ENCODE measurements around the gene NRXN3. TPM values are rescaled to one million over a fixed set of nuclear protein-coding genes. Genes with fewer than 3 reads are reported as not detected.

NRXN3 gene
- total RNA-seq, 1 experiment from 2014 or later = not detected

- ChIA-PET CTCF (no interaction called here), POLR2A (no interaction called here)
- no peak for TF ChIP-seq POLR2AphosphoS5 (IDR thresholded peaks at IDR 0.05; ENCODE audit: low read depth, low read length)
- no peak for TF ChIP-seq TCF7L2 (IDR thresholded peaks at IDR 0.05; ENCODE audit: low read depth, low read length)
- TF ChIP-seq CTCF (IDR thresholded peaks at IDR 0.05) = no peak
- TF ChIP-seq SIN3A (IDR thresholded peaks at IDR 0.05; ENCODE audit: borderline replicate concordance, insufficient read depth, low read depth, low read length) = no peak
- no peak for TF ChIP-seq REST (IDR thresholded peaks at IDR 0.05; ENCODE audit: insufficient read depth in 1 of 2, low read depth in 2 of 2, low read length in 1 of 2)
- H3K4me3 ChIP-seq (ENCODE audit: low read depth in 2 of 2, low read length in 2 of 2) = no peak overlapping the region
- no TSS peak for BruUV-seq (replicated peaks)
- in situ Hi-C loops (cut with HindIII; ENCODE audit: low pct_unique_long_range_greater_than_20kb, low sequenced_read_pairs) = no loop called here
- no peaks in the 10 kb centered on the region for H3K36me3 ChIP-seq (ENCODE audit: control insufficient read depth, insufficient read depth, low read length)
- H3K27ac ChIP-seq (ENCODE audit: low read length) = no peak overlapping the region
- no peaks in the 10 kb centered on the region for H3K27me3 ChIP-seq (ENCODE audit: control insufficient read depth, insufficient read depth, low read length)
- ATAC-seq = no peak
- H3K4me1 ChIP-seq (ENCODE audit: control insufficient read depth, insufficient read depth, low read length) = no peaks in the 10 kb centered on the region
- no peak for DNase-seq (ENCODE audit: low read depth, low spot score)
- no peaks in the 10 kb centered on the region for H3K9me3 ChIP-seq (ENCODE audit: control insufficient read depth, insufficient read depth, low read depth, low read length)
- intact Hi-C loops (cut with micrococcal nuclease; ENCODE audit: unreplicated experiment) = no loop called here
These were observed 930.4 kb downstream of the NRXN3 start for GRCh38 chr14:79100578-79100977.

- no peaks in the 10 kb centered on the region for H3K27me3 ChIP-seq (ENCODE audit: control insufficient read depth, insufficient read depth, low read length)
- no TSS peak for BruUV-seq (replicated peaks)
- intact Hi-C loops (cut with micrococcal nuclease; ENCODE audit: unreplicated experiment) (no loop called here), in situ Hi-C loops (cut with HindIII; ENCODE audit: low pct_unique_long_range_greater_than_20kb, low sequenced_read_pairs) (no loop called here)
- no peaks in the 10 kb centered on the region for H3K9me3 ChIP-seq (ENCODE audit: control insufficient read depth, insufficient read depth, low read depth, low read length)
- DNase-seq (ENCODE audit: low read depth, low spot score) (no peak), ATAC-seq (no peak)
- H3K36me3 ChIP-seq (ENCODE audit: control insufficient read depth, insufficient read depth, low read length) = no peaks in the 10 kb centered on the region
- ChIA-PET CTCF (no interaction called here), POLR2A (no interaction called here)
- no peak overlapping the region for H3K27ac ChIP-seq (ENCODE audit: low read length)
- no peaks in the 10 kb centered on the region for H3K4me1 ChIP-seq (ENCODE audit: control insufficient read depth, insufficient read depth, low read length)
- no peak overlapping the region for H3K4me3 ChIP-seq (ENCODE audit: low read depth in 2 of 2, low read length in 2 of 2)
- TF ChIP-seq SIN3A (IDR thresholded peaks at IDR 0.05; ENCODE audit: borderline replicate concordance, insufficient read depth, low read depth, low read length) (no peak), REST (IDR thresholded peaks at IDR 0.05; ENCODE audit: insufficient read depth in 1 of 2, low read depth in 2 of 2, low read length in 1 of 2) (no peak), POLR2AphosphoS5 (IDR thresholded peaks at IDR 0.05; ENCODE audit: low read depth, low read length) (no peak), TCF7L2 (IDR thresholded peaks at IDR 0.05; ENCODE audit: low read depth, low read length) (no peak), CTCF (IDR thresholded peaks at IDR 0.05) (no peak)
These were observed 931.2 kb downstream of the NRXN3 start for GRCh38 chr14:79101388-79101787.

Measured in Panc1 (cell line).